H1 (cell line): ENCODE results near the gene ACOD1. TPM values are rescaled to one million over a fixed set of nuclear protein-coding genes. Genes with fewer than 3 reads are reported as not detected.

Experiments used
- CBX8 ChIP-seq: fragments of 300-800, 300-1000 bp; sonication (generic); IDR thresholded peaks from 2 replicates; pipeline ENCODE4 v1.7.1; 2016; ENCODE audit warnings: low read depth, low read length, borderline replicate concordance
- CHD2 ChIP-seq: IDR thresholded peaks from 2 replicates; pipeline ENCODE4 v1.6.1; 2012; ENCODE audit warnings: low read length, improper control_type of control experiment
- CREB1 ChIP-seq: IDR thresholded peaks from 2 replicates; pipeline ENCODE4 v1.6.1; 2012; ENCODE audit warnings: inconsistent platforms
- CTCF ChIP-seq, 3 experiments: IDR thresholded peaks; 1 replicate in 2 of 3; 2 replicates in 1 of 3; pipeline versions ENCODE4 v1.5.1 to v1.6.1; 2011; ENCODE audit warnings: low read length in 3 of 3, mild to moderate bottlenecking in 3 of 3, inconsistent platforms in 2 of 3, low read depth in 1 of 3, moderate library complexity in 1 of 3; ENCODE audit not compliant: insufficient read depth in 1 of 3; ENCODE audit errors: control extremely low read depth in 1 of 3
- EP300 ChIP-seq, 2 experiments: IDR thresholded peaks; 1 replicate in 1 of 2; 2 replicates in 1 of 2; pipeline ENCODE4 v1.6.1; 2011 to 2012; ENCODE audit warnings: low read depth in 2 of 2, low read length in 2 of 2, mild to moderate bottlenecking in 2 of 2, borderline replicate concordance in 1 of 2, inconsistent platforms in 1 of 2, moderate library complexity in 1 of 2
- EZH2 ChIP-seq: fragments of 200-600 bp; sonication (generic); IDR thresholded peaks from 2 replicates; pipeline ENCODE4 v1.7.1; 2012; ENCODE audit warnings: low read depth, mild to moderate bottlenecking, moderate library complexity, low read length, inconsistent platforms; ENCODE audit not compliant: severe bottlenecking
- GTF2F1 ChIP-seq: IDR thresholded peaks from 2 replicates; pipeline ENCODE4 v1.6.1; 2012; ENCODE audit warnings: low read depth, low read length, improper control_type of control experiment, borderline replicate concordance
- NRF1 ChIP-seq: IDR thresholded peaks from 2 replicates; pipeline ENCODE4 v1.6.1; 2011; ENCODE audit warnings: mild to moderate bottlenecking, low read depth, low read length, improper control_type of control experiment
- RAD21 ChIP-seq, 2 experiments: IDR thresholded peaks in 1 of 2; conservative IDR thresholded peaks in 1 of 2; 2 replicates each; pipeline ENCODE4 v1.6.1; 2011; ENCODE audit warnings: low read depth in 2 of 2, low read length in 2 of 2, improper control_type of control experiment in 1 of 2, inconsistent platforms in 1 of 2, mild to moderate bottlenecking in 1 of 2, moderate library complexity in 1 of 2
- RBBP5 ChIP-seq: IDR thresholded peaks from 2 replicates; pipeline ENCODE4 v1.7.1; 2012; ENCODE audit warnings: low read depth, mild to moderate bottlenecking, inconsistent platforms, low read length, moderate library complexity, borderline replicate concordance
- SIN3A ChIP-seq, 2 experiments: IDR thresholded peaks in 1 of 2; conservative IDR thresholded peaks in 1 of 2; 2 replicates each; pipeline ENCODE4 v1.6.1; 2011 to 2012; ENCODE audit warnings: low read length in 2 of 2, improper control_type of control experiment in 1 of 2, low read depth in 1 of 2, mild to moderate bottlenecking in 1 of 2
- TAF1 ChIP-seq: IDR thresholded peaks from 2 replicates; pipeline ENCODE4 v1.6.1; 2011; ENCODE audit warnings: mild to moderate bottlenecking, low read depth, low read length
- TBP ChIP-seq: IDR thresholded peaks from 2 replicates; pipeline ENCODE4 v1.6.1; 2011; ENCODE audit warnings: low read depth, low read length, improper control_type of control experiment
- YY1 ChIP-seq: IDR thresholded peaks from 2 replicates; pipeline ENCODE4 v1.6.1; 2011; ENCODE audit warnings: low read depth, mild to moderate bottlenecking, low read length
- polyA plus RNA-seq, 7 experiments: library from polyadenylated mRNA; depleted of rRNA in 3 of 7; stranded (reverse) in 5 of 7; unstranded in 2 of 7; fragments of >200 nt in 5 of 7; fragments of 200-250 nt in 2 of 7; gene quantifications; 1 replicate in 5 of 7; 2 replicates in 1 of 7; 4 replicates in 1 of 7; pipeline versions ENCODE4 v1.2.1 to v1.2.3, GENCODE V29; 2011 to 2013; ENCODE audit warnings: missing spikeins in 2 of 7, mixed read lengths in 2 of 7
- total RNA-seq: library from RNA; stranded (reverse); fragmentation: NEBNext Ultra II Directional; extraction: Animal tissue kit (Norgen Biotek cat#: 25700); gene quantifications from 2 replicates; pipeline ENCODE4 v1.2.1, GENCODE V29; 2021

The ACOD1 gene
- total and polyA plus RNA-seq, 2 of the 8 experiments (the other 6 are each of a cell fraction or from before 2014, with no cell fraction given): not detected

DNA sequence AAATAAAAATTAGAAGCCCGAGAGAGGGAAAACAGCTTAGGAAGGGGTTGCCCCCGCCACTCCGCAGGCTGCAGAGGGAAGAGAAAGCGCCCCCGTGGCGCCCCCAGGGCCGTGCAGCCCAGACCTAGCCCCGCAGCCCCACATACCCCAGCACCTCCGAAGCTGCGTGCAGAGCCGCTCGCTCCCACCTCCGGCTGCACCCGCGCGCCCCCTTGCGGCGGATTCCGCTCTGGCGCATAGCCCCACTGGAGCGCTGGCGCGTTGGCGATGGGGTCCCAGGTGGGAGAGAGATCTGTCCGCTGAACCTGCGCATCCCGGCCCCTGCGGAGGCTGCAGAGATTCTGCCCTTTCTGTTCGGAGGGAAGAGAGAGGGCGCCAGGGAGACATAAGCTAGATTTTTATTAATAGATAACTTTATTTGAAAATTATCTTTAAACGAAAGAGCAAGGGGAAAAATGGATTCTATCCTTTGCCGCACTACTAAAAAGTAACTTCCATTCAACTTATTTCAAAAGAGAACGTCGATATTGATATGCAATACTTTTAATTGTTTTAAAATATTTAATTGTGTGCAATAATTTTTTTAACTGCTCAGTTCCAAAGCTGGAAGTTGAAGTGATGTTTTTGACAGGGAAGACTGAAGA, 31.9 kb downstream of the ACOD1 start (continued):
- TF ChIP-seq CBX8: no peak
- no peak for TF ChIP-seq EZH2
- TF ChIP-seq TBP: peak; percentile 12; the same call in 1 of the 2 replicates
- no peak for TF ChIP-seq CHD2
- peak; percentile 73 for TF ChIP-seq CREB1
- 0 out of 2 replicates have a peak, but pooled peaks have one; percentile 27 for TF ChIP-seq GTF2F1
- peak; percentile 81 to 88 for TF ChIP-seq RAD21 (IDR thresholded peaks at IDR 0.05 in 1 of 2, conservative IDR thresholded peaks at IDR 0.05 in 1 of 2; ENCODE audit: low read depth in 2 of 2, low read length in 2 of 2)
- TF ChIP-seq TAF1: no peak
- TF ChIP-seq RBBP5: 0 out of 2 replicates have a peak, but pooled peaks have one; percentile 29
- peak; percentile 94 to 97 (median 94) for TF ChIP-seq CTCF (IDR thresholded peaks at IDR 0.05; ENCODE audit: control extremely low read depth in 1 of 3, insufficient read depth in 1 of 3, low read depth in 1 of 3, low read length in 3 of 3)
- TF ChIP-seq EP300 (IDR thresholded peaks at IDR 0.05; ENCODE audit: borderline replicate concordance in 1 of 2, low read depth in 2 of 2, low read length in 2 of 2): peak in 1 of 2 experiments; percentile 41; a peak in 1 of 3 replicates
- TF ChIP-seq NRF1: peak; percentile 35; the same call in 1 of the 2 replicates
- 0 out of 4 replicates have a peak, but pooled peaks of 1 of the 2 experiments have one; percentile 38 for TF ChIP-seq SIN3A (conservative IDR thresholded peaks at IDR 0.05 in 1 of 2, IDR thresholded peaks at IDR 0.05 in 1 of 2; ENCODE audit: low read depth in 1 of 2, low read length in 2 of 2)
- peak; percentile 63; the same call in 1 of the 2 replicates for TF ChIP-seq YY1
